HepG2 (cell line): Measurements from ENCODE around the gene LTB4R. TPM values are rescaled to one million over a fixed set of nuclear protein-coding genes. Genes with fewer than 3 reads are reported as not detected.

Experiments used
- CBX1 ChIP-seq: IDR thresholded peaks from one replicate; pipeline ENCODE4 v1.6.1; 2016; ENCODE audit warnings: antibody characterized with exemption, low read depth
- KMT2A ChIP-seq: sonication (generic); formaldehyde crosslinking; IDR thresholded peaks from 2 replicates; pipeline ENCODE4 v1.4.0; 2020; ENCODE audit warnings: missing genetic modification reagents
- RBAK ChIP-seq: sonication (generic); formaldehyde crosslinking; IDR thresholded peaks from 2 replicates; pipeline ENCODE4 v1.5.1; 2020; ENCODE audit warnings: mild to moderate bottlenecking, missing genetic modification reagents
- RBM22 ChIP-seq: fragments of 200-400 bp; formaldehyde crosslinking; optimal IDR thresholded peaks from 2 replicates; pipeline ENCODE3; 2017; ENCODE audit warnings: mild to moderate bottlenecking, low read length, moderate library complexity
- TCF12 ChIP-seq, 2 experiments: fragments of 450-650 bp in 1 of 2; sonication (generic) in 1 of 2; formaldehyde crosslinking in 1 of 2; IDR thresholded peaks; 2 replicates each; pipeline versions ENCODE4 v1.6.1 to v1.8.0; 2017 to 2022; ENCODE audit warnings: antibody characterized with exemption in 1 of 2, mild to moderate bottlenecking in 1 of 2, missing genetic modification reagents in 1 of 2, moderate library complexity in 1 of 2
- ZFP62 ChIP-seq: sonication (generic); formaldehyde crosslinking; IDR thresholded peaks from 2 replicates; pipeline ENCODE4 v1.4.0; 2020; ENCODE audit warnings: missing genetic modification reagents
- ZNF124 ChIP-seq: sonication (generic); formaldehyde crosslinking; IDR thresholded peaks from 2 replicates; pipeline ENCODE4 v1.4.0; 2020; ENCODE audit warnings: missing genetic modification reagents
- ZNF234 ChIP-seq: sonication (generic); formaldehyde crosslinking; conservative IDR thresholded peaks from 2 replicates; pipeline ENCODE4 v1.5.1; 2020; ENCODE audit warnings: mild to moderate bottlenecking, missing genetic modification reagents
- ZNF460 ChIP-seq: sonication (generic); formaldehyde crosslinking; IDR thresholded peaks from 2 replicates; pipeline ENCODE4 v1.5.1; 2020; ENCODE audit warnings: missing genetic modification reagents, mild to moderate bottlenecking, borderline replicate concordance
- ZNF547 ChIP-seq: sonication (generic); formaldehyde crosslinking; IDR thresholded peaks from 2 replicates; pipeline ENCODE4 v1.5.1; 2020; ENCODE audit warnings: mild to moderate bottlenecking, missing genetic modification reagents
- ZNF567 ChIP-seq: sonication (generic); formaldehyde crosslinking; IDR thresholded peaks from 2 replicates; pipeline ENCODE4 v1.8.1; 2023; ENCODE audit warnings: mild to moderate bottlenecking, missing genetic modification reagents, borderline replicate concordance
- ZNF572 ChIP-seq: sonication (generic); formaldehyde crosslinking; IDR thresholded peaks from 2 replicates; pipeline ENCODE4 v1.5.1; 2020; ENCODE audit warnings: mild to moderate bottlenecking, missing genetic modification reagents
- ZNF776 ChIP-seq: sonication (generic); formaldehyde crosslinking; IDR thresholded peaks from 2 replicates; pipeline ENCODE4 v1.4.0; 2020; ENCODE audit warnings: mild to moderate bottlenecking, missing genetic modification reagents
- ZNF850 ChIP-seq: sonication (generic); formaldehyde crosslinking; conservative IDR thresholded peaks from 2 replicates; pipeline ENCODE4 v1.9.0; 2021; ENCODE audit warnings: mild to moderate bottlenecking, missing genetic modification reagents
- ZNF883 ChIP-seq: sonication (generic); formaldehyde crosslinking; IDR thresholded peaks from 2 replicates; pipeline ENCODE4 v1.5.1; 2020; ENCODE audit warnings: mild to moderate bottlenecking, missing genetic modification reagents; ENCODE audit errors: not compliant biosample characterization
- polyA plus RNA-seq, 8 experiments: library from polyadenylated mRNA; depleted of rRNA in 3 of 8; stranded (reverse) in 7 of 8; unstranded in 1 of 8; fragments of >200 nt; fragmentation: Illumina TruSeq in 4 of 8; extraction: Trizol in 4 of 8; gene quantifications; 2 replicates each; pipeline versions ENCODE4 v1.2.1 to v1.2.3, GENCODE V29; 2011 to 2016; ENCODE audit warnings: low read depth in 4 of 8, missing spikeins in 1 of 8, mixed read lengths in 1 of 8; ENCODE audit not compliant: insufficient read depth in 1 of 8
- total RNA-seq, 5 experiments: library from RNA; depleted of rRNA; stranded (reverse); fragments of >200 nt; fragmentation: Illumina TruSeq; extraction: Trizol; gene quantifications; 2 replicates each; pipeline ENCODE4 v1.2.3, GENCODE V29; 2016; ENCODE audit warnings: low read depth in 1 of 5
- TF ChIP-seq, protein P1 (sequence below): sonication (generic); formaldehyde crosslinking; IDR thresholded peaks from 2 replicates; pipeline ENCODE4 v1.4.0; 2020; ENCODE audit warnings: missing genetic modification reagents
- TF ChIP-seq, protein P2 (sequence below): IDR thresholded peaks from 2 replicates; pipeline ENCODE4 v1.6.1; 2016; ENCODE audit warnings: missing compliant biosample characterization, missing genetic modification reagents, borderline replicate concordance
- TF ChIP-seq, protein P3 (sequence below): sonication (generic); formaldehyde crosslinking; IDR thresholded peaks from 2 replicates; pipeline ENCODE4 v1.9.0; 2022; ENCODE audit warnings: low read depth, missing genetic modification reagents
- TF ChIP-seq, protein P4 (sequence below): sonication (generic); formaldehyde crosslinking; IDR thresholded peaks from 2 replicates; pipeline ENCODE4 v1.4.0; 2020; ENCODE audit warnings: mild to moderate bottlenecking, missing genetic modification reagents

LTB4R gene
- total and polyA plus RNA-seq, 2 of the 13 experiments (the other 11 are each of a cell fraction or from before 2014, with no cell fraction given) = 3.2 to 8.2 TPM

DNA sequence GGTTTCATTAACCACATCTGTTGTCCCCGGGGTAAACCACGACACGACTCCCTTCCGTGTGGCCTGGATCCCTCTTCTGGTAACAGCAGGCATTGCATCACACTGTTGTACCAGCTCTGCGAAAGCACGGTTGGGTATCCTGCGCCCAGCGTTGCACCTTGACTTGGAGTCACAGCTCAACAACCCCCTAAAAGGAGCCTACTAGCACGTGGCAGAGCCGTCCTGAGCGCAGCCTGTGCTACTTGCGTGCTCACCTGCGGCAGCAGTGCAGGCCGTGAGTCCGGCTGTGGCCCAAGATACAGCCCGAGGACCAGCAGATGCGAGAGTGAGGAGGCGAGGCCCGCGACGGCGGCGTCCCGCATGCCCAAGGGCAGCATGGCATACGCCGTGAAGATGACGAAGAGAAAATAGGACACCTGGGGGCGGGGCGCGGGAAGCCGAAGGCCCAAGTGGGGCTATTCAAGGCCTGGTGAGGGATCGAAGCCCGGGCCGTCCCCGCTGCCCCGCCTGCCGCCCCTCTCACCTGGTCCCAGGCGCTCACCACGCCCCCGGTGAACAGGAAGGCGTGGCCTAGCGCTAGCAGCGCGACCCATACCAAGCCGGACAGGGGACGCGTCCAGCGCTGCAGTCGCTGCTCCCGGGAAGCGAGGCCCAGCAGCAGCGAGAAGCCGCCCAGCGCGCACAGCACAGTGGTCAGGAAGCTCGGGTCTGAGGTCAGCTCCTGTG is 21.1 kb downstream of the LTB4R start (continued):
- TF ChIP-seq, protein P1, sequence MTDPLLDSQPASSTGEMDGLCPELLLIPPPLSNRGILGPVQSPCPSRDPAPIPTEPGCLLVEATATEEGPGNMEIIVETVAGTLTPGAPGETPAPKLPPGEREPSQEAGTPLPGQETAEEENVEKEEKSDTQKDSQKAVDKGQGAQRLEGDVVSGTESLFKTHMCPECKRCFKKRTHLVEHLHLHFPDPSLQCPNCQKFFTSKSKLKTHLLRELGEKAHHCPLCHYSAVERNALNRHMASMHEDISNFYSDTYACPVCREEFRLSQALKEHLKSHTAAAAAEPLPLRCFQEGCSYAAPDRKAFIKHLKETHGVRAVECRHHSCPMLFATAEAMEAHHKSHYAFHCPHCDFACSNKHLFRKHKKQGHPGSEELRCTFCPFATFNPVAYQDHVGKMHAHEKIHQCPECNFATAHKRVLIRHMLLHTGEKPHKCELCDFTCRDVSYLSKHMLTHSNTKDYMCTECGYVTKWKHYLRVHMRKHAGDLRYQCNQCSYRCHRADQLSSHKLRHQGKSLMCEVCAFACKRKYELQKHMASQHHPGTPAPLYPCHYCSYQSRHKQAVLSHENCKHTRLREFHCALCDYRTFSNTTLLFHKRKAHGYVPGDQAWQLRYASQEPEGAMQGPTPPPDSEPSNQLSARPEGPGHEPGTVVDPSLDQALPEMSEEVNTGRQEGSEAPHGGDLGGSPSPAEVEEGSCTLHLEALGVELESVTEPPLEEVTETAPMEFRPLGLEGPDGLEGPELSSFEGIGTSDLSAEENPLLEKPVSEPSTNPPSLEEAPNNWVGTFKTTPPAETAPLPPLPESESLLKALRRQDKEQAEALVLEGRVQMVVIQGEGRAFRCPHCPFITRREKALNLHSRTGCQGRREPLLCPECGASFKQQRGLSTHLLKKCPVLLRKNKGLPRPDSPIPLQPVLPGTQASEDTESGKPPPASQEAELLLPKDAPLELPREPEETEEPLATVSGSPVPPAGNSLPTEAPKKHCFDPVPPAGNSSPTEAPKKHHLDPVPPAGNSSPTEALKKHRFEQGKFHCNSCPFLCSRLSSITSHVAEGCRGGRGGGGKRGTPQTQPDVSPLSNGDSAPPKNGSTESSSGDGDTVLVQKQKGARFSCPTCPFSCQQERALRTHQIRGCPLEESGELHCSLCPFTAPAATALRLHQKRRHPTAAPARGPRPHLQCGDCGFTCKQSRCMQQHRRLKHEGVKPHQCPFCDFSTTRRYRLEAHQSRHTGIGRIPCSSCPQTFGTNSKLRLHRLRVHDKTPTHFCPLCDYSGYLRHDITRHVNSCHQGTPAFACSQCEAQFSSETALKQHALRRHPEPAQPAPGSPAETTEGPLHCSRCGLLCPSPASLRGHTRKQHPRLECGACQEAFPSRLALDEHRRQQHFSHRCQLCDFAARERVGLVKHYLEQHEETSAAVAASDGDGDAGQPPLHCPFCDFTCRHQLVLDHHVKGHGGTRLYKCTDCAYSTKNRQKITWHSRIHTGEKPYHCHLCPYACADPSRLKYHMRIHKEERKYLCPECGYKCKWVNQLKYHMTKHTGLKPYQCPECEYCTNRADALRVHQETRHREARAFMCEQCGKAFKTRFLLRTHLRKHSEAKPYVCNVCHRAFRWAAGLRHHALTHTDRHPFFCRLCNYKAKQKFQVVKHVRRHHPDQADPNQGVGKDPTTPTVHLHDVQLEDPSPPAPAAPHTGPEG = peak; percentile 32; the same call in 1 of the 2 replicates
- TF ChIP-seq RBM22 (no peak), ZNF572 (CRISPR knock-in tag) (peak; percentile 26; the same call in 1 of the 2 replicates), ZNF850 (CRISPR knock-in tag) (no peak), ZNF460 (CRISPR knock-in tag) (no peak), RBAK (CRISPR knock-in tag) (peak; percentile 80; the same call in 1 of the 2 replicates), ZNF567 (CRISPR knock-in tag) (peak; percentile 0), ZNF124 (peak; percentile 90), ZFP62 (CRISPR knock-in tag) (no peak), TCF12 (IDR thresholded peaks at IDR 0.05) (no peak), TCF12 (CRISPR knock-in tag; IDR thresholded peaks at IDR 0.05) (no peak; the same call in 1 of the 2 replicates), KMT2A (CRISPR knock-in tag) (peak; percentile 63; the same call in 1 of the 2 replicates), ZNF547 (CRISPR knock-in tag) (peak; percentile 97), CBX1 (no peak), ZNF776 (CRISPR knock-in tag) (peak; percentile 96), ZNF883 (CRISPR knock-in tag) (peak; percentile 71), ZNF234 (CRISPR knock-in tag) (no peak)
- TF ChIP-seq, protein P2, sequence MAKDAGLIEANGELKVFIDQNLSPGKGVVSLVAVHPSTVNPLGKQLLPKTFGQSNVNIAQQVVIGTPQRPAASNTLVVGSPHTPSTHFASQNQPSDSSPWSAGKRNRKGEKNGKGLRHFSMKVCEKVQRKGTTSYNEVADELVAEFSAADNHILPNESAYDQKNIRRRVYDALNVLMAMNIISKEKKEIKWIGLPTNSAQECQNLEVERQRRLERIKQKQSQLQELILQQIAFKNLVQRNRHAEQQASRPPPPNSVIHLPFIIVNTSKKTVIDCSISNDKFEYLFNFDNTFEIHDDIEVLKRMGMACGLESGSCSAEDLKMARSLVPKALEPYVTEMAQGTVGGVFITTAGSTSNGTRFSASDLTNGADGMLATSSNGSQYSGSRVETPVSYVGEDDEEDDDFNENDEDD (CRISPR knock-in tag) = peak; percentile 91
- TF ChIP-seq, protein P3, sequence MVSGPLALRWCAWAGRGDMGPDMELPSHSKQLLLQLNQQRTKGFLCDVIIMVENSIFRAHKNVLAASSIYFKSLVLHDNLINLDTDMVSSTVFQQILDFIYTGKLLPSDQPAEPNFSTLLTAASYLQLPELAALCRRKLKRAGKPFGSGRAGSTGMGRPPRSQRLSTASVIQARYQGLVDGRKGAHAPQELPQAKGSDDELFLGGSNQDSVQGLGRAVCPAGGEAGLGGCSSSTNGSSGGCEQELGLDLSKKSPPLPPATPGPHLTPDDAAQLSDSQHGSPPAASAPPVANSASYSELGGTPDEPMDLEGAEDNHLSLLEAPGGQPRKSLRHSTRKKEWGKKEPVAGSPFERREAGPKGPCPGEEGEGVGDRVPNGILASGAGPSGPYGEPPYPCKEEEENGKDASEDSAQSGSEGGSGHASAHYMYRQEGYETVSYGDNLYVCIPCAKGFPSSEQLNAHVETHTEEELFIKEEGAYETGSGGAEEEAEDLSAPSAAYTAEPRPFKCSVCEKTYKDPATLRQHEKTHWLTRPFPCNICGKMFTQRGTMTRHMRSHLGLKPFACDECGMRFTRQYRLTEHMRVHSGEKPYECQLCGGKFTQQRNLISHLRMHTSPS (CRISPR knock-in tag) = peak; percentile 86
- TF ChIP-seq, protein P4, sequence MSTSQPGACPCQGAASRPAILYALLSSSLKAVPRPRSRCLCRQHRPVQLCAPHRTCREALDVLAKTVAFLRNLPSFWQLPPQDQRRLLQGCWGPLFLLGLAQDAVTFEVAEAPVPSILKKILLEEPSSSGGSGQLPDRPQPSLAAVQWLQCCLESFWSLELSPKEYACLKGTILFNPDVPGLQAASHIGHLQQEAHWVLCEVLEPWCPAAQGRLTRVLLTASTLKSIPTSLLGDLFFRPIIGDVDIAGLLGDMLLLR = peak; percentile 96
